HFFc6 (cell line): ENCODE results near the gene DUOXA2. TPM values are rescaled to one million over a fixed set of nuclear protein-coding genes. Genes with fewer than 3 reads are reported as not detected.
A peak's percentile ranks its signal among the peaks of the same experiment; 100 is the strongest.

Experiments used
- DNase-seq: peaks from one replicate; pipeline ENCODE4 v3.0.0-alpha.2; 2018
- H3K27ac Mint-ChIP-seq: 2 replicates; pipeline ENCODE4 v1.8.0; 2020; ENCODE audit warnings: mild to moderate bottlenecking, mixed read lengths
- H3K27me3 Mint-ChIP-seq: 2 replicates; pipeline ENCODE4 v1.8.0; 2021; ENCODE audit warnings: mild to moderate bottlenecking, moderate library complexity, mixed read lengths; ENCODE audit not compliant: insufficient read depth
- H3K36me3 Mint-ChIP-seq: 2 replicates; pipeline ENCODE4 v1.8.0; 2021; ENCODE audit warnings: low read depth, mixed read lengths
- H3K4me1 Mint-ChIP-seq: 2 replicates; pipeline ENCODE4 v1.8.0; 2020; ENCODE audit warnings: low read depth, mixed read lengths
- H3K4me3 Mint-ChIP-seq: 2 replicates; pipeline ENCODE4 v1.8.0; 2020; ENCODE audit warnings: mild to moderate bottlenecking, moderate library complexity, mixed read lengths
- H3K9me3 Mint-ChIP-seq: 2 replicates; pipeline ENCODE4 v1.8.0; 2020; ENCODE audit warnings: mild to moderate bottlenecking, mixed read lengths
- CTCF ChIP-seq: fragments of 200-600 bp; sonication (generic); IDR thresholded peaks from 2 replicates; pipeline ENCODE4 v1.5.0; 2021; ENCODE audit warnings: antibody characterized with exemption, mild to moderate bottlenecking
- total RNA-seq, 6 experiments: library from RNA; stranded (reverse); fragmentation: NEBNext Ultra II Directional; extraction: Animal tissue kit (Norgen Biotek cat#: 25700); gene quantifications; 2 replicates in 1 of 6; 3 replicates in 5 of 6; pipeline ENCODE4 v1.2.3, GENCODE V29; 2021

The DUOXA2 gene
- total RNA-seq, 6 experiments from 2014 or later, result not detected

GRCh38 chr15:45091161-45091560, 23.0 kb upstream of the DUOXA2 start:
- TF ChIP-seq CTCF, result no peak
- Mint-ChIP-seq H3K4me1 (peaks cover 9% of the 10 kb centered on the region), H3K9me3 (no peaks in the 10 kb centered on the region), H3K27me3 (peaks cover 31% of the 10 kb centered on the region), H3K36me3 (no peaks in the 10 kb centered on the region), H3K27ac (peak overlapping the region; percentile 53), H3K4me3 (no peak overlapping the region)
- DNase-seq, result peak; percentile 27

GRCh38 chr15:45091576-45091975, 22.6 kb upstream of the DUOXA2 start:
- Mint-ChIP-seq H3K27me3 (peaks cover 32% of the 10 kb centered on the region), H3K9me3 (no peaks in the 10 kb centered on the region), H3K27ac (peak overlapping the region; percentile 53; the same call in 1 of the 2 replicates), H3K4me3 (no peak overlapping the region), H3K36me3 (no peaks in the 10 kb centered on the region), H3K4me1 (peaks cover 9% of the 10 kb centered on the region)
- TF ChIP-seq CTCF, result no peak
- DNase-seq, result no peak

GRCh38 chr15:45093013-45093412, 21.1 kb upstream of the DUOXA2 start:
- no peak for DNase-seq
- Mint-ChIP-seq H3K4me3 (no peak overlapping the region), H3K36me3 (no peaks in the 10 kb centered on the region), H3K9me3 (no peaks in the 10 kb centered on the region), H3K4me1 (peaks cover 9% of the 10 kb centered on the region), H3K27ac (no peak overlapping the region), H3K27me3 (peaks cover 41% of the 10 kb centered on the region)
- TF ChIP-seq CTCF, result no peak

- no peak for DNase-seq
- no peaks in the 10 kb centered on the region for H3K9me3 Mint-ChIP-seq
- no peak overlapping the region for H3K27ac Mint-ChIP-seq
- no peaks in the 10 kb centered on the region for H3K36me3 Mint-ChIP-seq
- no peak overlapping the region for H3K4me3 Mint-ChIP-seq
- peaks cover 43% of the 10 kb centered on the region for H3K27me3 Mint-ChIP-seq
- TF ChIP-seq CTCF, result no peak
- peaks cover 9% of the 10 kb centered on the region for H3K4me1 Mint-ChIP-seq
These were observed 20.3 kb upstream of the DUOXA2 start for GRCh38 chr15:45093622-45094357.

- peaks cover 37% of the 10 kb centered on the region for H3K27me3 Mint-ChIP-seq
- no peak for TF ChIP-seq CTCF
- H3K9me3 Mint-ChIP-seq, result no peaks in the 10 kb centered on the region
- H3K4me3 Mint-ChIP-seq, result no peak overlapping the region
- H3K4me1 Mint-ChIP-seq, result peaks cover 9% of the 10 kb centered on the region
- H3K27ac Mint-ChIP-seq, result no peak overlapping the region
- H3K36me3 Mint-ChIP-seq, result no peaks in the 10 kb centered on the region
- DNase-seq, result no peak
These were observed 19.8 kb upstream of the DUOXA2 start for GRCh38 chr15:45094358-45094730.
